HuH-7.5 (cell line): ENCODE measurements around the gene ELOVL7.
"Not testable (repeated sequence)": the region's sequence is repeated elsewhere in the genome, so short reads cannot be mapped to it uniquely, and the experiment has no call there.

ENCODE experiments used
- DNase-seq: peaks from one replicate; pipeline ENCODE4 v3.0.0; 2011; ENCODE audit warnings: low spot score

ELOVL7 gene

DNA sequence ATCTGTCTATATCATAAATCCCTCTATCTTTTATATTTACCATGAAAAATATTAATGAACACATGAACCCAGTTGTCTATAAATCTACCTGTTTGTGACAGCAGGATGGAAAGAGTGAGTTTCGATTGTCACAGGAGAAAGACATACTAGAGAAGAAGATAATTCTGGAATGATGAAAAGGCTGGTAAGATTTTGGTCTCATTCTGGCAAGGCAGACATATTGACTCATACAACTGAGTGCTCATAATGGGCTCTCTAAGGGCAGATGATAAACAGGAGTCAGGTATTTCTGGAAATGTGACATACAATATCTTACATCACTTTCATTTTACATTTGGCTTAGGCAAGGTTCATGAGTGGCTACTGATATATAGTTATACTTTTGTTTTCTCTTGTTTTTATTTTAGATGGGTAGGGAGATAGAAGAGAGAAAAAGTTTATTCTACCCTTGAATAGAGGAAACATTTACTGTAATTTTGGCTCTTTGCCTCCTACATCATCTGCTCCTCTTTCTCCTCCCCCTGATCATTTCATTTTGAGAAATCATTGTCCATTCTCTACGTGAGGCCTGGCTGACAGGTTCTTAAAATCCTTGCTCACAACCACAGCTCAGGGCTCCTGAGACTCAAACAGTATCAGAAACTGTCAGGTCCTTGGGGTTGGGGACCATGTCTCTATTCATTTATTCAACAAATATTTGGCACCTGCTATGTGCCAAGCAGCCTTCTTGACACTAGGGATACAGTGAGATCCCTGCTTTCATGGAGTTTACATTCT is 14.4 kb downstream of the ELOVL7 start:
- DNase-seq = no peak

DNA sequence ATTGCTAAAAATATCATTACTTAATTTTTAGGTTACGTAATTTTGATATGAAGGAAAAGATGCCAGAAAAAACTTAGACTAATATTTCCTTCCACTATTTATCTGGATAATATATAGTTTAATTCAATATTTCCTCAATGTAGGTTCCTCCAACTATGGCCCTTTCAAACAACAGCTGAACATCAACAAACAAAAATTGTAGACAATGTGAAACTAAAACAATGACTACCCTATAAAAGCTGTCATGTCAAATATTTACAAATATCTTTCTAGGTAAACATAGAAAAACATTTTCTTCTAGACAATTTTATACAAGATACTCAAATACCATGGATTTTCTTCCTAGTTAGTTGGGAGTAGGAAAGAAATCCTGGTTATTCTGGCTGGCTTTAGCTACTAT is 16.9 kb downstream of the ELOVL7 start:
- DNase-seq = no peak

DNA sequence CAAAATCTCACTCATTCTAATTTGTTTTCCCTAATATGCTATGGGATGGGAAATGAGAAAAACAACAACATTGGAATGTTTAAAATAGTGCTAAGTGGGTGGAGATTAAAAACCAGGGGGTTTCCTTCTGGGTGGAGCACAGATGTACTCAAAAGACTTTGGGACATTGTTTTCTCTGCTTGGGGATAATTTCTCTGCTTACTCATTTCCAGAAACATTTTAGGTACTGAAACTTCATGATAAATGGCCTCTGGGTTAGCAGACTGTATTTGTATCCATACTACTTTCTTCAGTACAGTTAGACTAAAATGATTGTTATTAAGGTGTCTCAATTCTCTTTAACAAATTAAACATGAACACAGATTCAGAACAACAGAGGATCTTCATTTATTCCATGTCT is 17.4 kb downstream of the ELOVL7 start:
- no peak for DNase-seq

DNA sequence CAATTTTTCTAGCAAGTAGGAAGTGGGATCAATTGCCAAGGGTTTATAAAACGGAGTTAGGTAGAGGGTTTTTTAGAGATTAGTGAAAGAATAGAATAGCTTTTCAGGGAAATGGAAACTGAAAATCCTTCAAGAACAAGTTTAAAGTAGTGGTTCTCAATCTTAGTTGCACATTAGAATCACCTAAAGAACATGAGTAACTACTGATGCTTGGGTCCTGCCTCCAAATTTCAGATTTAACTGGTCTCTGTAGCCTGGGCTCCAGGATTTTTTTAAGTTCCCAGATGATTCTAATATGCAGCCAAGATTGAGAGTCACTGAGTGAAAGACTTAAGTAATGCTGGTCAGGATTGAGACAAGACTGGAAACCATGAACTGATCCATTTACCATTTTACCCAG is 20.5 kb downstream of the ELOVL7 start:
- no peak for DNase-seq

DNA sequence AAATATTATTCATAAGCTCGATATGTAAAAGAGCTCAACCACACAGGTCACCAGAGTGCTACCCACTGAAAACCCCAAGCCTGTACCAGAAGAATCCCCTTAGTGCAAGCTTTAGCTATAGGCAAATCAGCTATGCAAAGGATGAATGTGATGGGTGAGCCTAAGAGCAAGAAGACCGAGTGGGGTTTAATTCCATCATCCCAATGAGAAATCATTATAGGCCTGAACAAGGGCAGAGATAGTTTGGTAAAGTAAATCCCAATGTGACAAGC is 21.8 kb downstream of the ELOVL7 start:
- DNase-seq = no peak

DNA sequence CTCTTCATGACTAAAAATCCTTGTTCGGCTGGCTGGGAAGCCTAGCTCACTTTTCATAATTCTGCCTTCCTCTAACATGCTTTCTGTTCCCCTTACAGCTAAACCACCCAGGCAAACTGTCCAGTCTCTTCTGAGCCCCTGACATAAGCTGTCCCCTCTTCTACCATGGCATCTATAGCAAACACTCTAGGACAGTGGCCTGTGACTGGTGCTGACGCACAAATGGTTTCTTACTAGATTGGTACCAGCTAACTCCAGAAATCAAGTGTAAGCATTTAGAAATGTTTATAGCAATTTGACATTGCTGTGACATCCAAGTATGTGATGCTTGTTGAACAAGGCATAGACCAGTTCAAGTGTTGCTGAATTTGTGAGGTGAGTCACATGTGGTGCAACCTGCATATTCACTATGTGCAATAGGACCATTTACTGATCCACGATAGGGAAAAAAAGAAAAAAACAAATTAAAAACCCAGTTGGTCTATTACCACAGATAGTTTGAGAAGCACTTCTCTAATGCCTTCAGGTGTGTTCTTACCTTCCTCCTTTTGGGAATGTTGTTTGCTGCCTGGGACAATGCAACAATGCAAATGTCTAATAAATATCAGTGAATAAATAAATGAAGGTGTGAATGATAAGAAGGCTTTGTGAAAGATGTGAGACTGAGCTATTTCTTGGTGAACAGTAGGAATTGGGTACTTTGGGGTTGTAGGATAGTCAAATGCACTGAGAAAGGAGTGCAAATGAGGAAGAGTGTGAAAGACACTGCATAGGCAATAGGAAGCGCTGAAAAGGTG is 22.4 kb downstream of the ELOVL7 start:
- no peak for DNase-seq

DNA sequence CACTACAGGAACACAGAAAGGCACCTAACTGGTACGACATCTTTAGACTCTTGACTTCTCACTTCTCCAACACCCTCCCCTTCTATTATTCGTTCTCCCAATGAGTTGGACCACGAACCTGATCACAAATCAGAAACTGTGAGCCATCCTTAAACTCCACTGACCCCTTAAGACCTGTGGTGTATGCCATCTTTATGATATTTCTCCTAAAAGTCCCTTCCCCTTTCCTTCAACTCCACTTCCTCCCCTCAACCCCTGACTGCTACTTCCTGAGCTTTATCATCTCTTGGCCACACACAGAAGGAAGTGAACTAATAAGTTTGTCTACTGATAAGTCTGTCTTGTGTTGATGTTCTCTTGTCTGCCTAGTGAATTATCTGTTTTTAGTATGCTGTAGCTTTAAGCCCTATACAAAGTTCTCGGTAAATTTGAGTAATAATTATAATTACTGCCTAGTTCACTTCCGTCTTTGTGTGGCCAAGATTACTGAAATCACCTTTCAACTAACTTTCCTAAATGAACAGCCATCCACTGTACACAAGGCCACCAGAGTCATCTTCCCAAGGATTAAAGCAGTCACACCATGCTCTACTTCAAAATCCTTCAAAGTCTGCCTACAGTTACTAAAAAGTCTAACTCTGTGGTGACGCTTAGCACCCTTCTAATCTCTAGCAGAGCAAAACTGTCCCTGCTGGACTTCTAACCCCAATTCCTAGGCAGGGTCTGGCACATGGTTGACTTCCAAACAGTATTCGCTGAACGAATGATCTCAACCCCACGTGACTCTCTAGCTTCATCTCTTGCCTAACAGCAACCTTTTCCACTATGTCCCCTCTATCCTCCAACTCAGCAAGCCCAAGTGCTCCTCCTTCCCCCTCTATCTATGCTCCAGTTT is 23.2 kb downstream of the ELOVL7 start:
- DNase-seq = no peak

DNA sequence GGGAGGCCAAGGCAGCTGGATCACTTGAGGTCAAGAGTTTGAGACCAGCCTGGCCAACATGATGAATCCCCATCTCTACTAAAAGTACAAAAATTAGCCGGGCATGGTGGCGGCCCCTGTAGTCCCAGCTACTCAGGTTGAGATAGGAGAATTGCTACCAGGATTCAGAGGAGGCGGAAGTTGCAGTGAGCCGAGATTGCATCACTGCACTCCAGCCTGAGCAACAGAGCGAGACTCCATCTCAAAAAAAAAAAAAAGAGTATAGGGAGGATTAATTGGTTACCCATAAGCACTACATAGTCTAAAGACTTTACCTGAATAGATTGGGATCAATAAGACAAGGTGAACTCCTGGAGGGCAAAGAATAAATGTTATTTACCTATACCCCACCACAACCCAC is 27.9 kb downstream of the ELOVL7 start:
- not testable (repeated sequence) for DNase-seq

DNA sequence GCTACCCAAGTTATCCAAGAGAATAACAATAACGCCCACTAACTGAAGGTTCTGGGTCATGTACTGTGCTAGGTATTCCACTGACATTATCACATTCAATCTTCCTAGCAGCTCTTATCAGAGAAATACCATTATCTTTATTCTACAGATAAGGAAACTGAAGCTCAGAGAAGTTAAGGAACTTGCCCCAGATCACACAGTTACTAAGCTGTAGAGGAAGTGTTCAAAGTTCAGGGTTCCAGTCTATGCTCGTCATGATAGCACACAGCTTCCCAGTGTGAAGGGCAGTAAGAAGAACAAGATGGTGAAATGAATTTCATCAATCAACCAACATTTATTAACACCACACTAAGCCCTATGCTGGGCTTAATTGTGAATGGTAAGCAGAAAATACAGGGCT is 29.6 kb downstream of the ELOVL7 start:
- no peak for DNase-seq

DNA sequence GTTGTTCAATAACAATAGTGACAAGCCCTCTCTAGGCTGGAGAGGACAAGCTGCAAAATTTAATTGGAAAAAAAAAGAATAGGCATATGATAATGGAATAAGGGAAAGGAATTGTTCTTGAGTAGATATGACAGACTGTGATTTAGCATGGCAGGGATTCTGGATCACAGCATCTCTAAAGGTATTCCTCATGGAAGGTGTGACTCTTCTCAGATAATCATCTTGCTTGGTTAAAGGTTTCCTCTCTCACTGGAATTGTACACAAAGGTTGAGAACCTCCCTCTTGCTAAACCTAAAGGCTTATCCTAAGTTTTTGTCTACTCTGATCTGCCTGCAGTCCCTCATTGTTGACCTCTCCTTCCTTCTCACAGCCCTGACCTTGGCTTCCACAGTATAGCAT is 31.6 kb downstream of the ELOVL7 start:
- no peak for DNase-seq

DNA sequence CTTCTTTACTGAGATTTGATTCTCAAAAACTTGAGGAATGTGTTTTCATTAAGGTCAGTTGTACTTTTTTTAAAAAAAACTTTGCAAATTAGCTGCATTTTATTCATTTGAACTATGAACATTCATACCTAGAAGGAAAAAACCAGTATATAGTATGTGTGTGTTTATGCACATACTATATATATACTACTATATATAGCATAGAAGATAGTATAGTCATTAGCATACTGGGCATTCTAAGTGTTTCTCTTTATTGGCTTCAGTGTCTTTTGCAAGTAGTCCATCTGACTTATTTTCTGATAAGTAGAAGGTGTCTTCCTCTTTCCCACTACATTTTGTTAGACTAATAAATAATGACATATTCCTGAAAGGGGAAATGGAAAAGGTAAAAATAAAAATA is 33.0 kb downstream of the ELOVL7 start:
- no peak for DNase-seq

DNA sequence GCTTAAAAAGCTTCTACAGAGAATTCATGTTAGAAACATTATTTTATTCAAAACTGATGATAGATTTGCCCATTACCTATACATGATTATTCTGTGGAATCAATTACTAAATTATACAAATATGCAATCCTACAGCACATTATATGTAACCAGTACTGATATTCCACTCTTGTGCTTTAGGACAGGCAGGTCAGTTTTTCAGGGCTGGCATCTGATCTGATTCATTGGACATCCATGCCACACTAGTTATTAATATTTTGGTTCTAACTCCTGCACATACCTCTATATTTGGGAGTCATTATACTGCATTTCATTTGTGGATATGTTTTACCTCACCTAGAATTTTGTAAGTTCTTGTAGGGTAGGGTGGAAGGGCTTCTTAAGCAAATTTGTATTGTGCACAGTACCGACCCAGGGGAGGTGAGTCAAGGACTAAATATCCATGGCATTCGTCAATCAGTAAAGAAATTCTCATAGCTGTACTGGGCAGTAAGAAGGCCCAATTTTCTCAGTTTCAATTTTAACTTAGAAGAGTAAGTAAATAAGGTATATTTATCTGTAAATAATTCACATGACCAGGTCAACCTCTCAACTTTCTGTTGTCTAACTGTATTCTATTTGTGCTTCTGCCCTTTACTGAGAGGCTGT is 33.5 kb downstream of the ELOVL7 start:
- peak; percentile 28 for DNase-seq

DNA sequence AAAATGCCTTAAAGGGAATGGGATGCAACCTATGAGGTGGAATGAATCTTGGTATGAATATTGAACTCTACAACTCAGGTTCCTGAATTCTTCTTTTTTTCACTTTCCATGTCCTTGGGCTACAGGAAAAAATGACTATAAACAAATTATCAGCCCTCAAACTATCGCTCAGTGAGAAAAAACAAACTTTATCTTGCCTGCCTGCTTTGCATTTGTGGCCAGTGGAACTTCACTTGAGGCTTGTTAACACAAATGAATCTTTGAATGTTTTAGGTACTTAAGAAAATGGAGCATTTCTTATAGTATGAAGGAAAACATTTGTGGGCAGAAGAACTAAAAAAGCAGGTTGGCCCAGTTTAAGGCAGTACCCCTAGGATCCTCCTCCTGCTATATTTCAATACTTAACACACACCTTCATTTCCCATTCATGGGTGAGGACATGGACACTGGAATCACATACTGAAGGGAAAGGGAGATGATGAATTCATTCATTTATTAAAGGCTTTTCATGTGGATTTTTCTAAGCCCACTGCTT is 34.1 kb downstream of the ELOVL7 start:
- no peak for DNase-seq

DNA sequence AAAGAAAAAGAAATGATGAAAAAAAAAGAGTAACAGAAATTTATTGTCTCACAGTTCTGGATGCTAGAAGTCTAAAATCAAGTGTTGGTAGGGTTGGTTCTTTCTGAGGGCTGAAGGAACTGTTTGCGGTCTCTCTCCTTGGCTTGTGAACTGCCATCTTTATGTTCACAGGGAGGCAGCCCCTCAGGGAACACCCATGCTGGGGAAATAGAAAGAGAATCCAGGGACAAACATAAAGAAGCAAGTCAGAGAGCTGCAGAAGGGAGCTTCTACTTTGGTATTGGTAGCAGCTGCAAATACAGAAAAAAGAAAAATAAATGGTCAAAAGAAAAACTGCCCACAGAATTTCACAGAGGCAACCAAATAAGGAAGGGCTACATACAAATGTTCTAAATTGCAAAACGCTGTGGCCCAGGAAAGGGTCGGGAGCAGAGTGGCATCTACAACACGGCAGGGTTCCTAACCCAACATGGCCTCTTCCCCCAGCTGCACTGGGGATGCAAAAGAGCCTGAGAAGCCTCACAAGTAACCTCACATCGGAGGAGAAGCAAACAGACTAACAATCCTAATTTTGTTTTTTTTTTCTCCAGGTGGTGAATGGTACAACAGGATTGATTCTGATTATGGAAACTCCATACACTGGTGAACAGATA is 37.4 kb downstream of the ELOVL7 start:
- DNase-seq = no peak

DNA sequence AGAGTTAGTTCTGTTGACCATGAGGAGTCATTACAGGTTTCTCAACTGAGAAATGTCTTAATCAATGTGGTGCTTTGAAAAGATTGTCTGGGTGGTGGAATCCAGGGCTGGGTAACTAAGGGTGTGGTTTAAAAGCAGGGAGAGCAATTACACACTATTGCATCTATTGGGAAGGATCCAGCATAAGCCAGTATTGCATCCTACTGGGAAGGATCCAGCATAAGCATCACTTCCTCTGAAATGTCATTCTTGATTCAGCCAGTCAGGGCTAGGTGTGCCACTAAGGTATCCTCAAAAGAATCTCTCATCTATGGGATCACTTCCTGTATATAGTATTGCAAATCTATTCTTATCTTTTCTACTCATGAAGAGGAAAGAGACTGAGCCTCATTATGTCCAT is 38.6 kb downstream of the ELOVL7 start:
- DNase-seq = no peak

DNA sequence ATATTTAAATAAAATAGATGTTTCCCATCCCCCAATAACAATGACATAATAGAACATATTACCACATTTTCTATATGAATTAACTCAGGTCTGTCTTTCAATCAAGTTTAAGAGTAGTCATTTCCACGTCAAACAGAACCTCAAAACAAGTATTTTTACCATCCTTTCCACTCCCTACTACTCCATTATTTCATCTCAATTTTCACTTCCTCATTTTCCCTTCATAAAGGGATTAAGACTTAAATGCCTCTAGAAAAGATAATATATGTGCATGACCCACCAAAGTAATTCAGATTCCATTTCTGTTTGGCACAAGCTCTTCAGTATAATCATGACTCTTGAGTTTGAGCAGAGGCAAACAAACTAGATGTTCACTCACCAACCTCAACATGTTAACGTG is 40.4 kb downstream of the ELOVL7 start:
- DNase-seq = no peak

DNA sequence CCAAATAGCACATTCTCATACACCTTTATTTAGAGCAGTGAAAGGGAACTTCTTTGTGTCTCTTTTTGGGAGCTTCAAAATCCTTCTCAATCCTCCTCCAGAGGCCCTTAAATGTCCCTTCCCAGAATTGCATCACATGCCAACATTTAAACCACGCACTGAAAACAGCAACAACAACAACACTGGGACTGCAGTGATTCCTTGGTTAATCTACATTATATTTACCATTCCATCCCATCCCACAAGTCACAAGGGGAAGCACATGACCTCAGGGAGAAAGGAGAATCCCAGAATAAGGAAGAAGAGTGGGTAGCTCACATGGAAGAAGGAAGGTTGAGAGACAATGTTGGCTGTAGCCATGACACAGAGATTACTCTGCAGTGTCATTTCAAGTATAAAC is 41.1 kb downstream of the ELOVL7 start:
- no peak for DNase-seq

DNA sequence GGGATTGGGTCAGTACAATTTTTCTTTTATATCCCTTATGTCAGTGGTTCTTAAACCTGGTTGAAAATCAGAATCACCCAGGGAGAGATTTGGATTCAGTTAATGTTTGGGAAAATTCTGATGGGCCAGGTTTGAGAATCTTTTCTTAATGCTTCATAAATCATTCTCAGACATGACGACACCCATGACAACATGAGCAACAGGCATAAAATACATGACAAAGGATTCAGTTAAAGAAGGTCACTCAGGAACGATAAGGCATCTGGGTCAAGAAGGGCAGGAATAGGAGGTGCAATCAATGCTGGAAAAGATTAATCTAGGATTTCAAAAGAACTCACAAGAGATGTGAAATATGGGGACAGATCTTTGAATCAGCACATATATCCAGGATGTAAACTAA is 41.8 kb downstream of the ELOVL7 start:
- DNase-seq = no peak

DNA sequence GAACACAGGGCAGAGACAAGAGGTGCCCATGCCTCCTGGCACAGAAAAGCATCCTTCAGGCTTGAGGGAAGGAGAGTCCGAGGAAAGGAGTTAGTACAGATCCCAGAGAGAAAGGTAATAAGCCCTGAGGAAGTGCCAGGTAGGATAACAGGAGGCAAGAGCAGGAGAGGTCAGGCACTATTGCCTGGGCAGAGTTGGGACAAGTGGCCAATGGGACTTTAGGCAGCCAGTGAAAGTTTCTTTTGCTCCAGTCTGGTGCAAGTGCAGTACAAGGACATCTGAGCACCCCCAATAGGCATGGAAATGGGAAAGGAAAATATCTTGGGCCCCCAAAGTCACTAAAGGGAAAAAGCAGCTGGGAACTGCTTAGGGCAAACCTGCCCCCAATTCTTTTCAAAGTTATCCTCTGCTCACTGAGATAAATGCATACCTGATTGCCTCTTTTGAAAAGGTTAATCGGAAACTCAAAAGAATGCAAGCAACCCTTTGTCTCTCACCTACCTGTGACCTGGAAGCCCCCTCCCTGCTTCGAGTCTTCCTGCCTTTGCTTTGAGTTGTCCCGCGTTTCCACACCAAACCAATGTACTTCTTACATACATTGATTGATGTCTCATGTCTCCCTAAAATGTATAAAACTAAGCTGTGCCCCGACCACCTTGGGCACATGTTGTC is 46.5 kb downstream of the ELOVL7 start:
- DNase-seq = no peak

DNA sequence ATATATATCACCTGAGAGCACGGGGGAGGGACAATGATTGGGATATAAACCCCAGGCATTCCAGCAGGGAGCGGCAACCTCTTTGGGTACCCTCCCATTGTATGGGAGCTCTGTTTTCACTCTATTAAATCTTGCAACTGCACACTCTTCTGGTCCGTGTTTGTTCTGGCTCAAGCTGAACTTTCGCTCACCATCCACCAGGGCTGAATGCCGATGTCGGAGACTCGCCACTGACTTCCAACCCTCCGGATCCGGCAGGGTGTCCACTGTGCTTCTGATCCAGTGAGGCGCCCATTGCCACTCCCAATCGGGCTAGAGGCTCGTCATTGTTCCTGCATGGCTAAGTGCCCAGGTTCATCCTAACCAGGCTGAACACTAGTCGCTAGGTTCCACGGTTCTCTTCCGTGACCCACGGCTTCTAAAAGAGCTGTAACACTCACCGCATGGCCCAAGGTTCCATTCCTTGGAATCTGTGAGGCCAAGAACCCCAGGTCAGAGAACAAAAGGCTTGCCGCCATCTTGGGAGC is 48.6 kb downstream of the ELOVL7 start:
- DNase-seq = not testable (repeated sequence)

DNA sequence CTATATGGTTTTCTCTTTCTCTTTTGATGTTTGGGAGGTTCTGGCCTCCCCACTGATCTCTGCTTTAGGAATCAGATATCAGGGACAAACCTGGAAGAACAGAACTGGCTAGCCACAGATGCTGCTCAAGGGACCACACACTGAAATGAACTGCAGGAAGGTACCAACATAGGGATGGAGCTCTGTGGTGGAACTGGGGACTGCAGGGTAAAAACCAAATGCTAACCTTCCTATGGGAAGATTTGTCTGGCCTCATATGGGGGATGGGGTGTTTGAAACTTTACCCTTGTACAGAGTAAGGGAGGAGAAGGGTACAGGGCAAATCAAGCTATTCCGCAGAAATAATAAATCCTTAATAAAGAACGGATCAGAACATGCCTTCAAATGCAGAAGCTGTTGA is 49.4 kb downstream of the ELOVL7 start:
- DNase-seq = no peak
